GM18520 (cell line): ENCODE results near the gene PDK1.

Experiments
- ATAC-seq: cut with Tn5 transposase; IDR thresholded peaks from one replicate; pipeline ENCODE4 v1.9.1; 2021; ENCODE audit not compliant: unreplicated experiment

Gene PDK1

GRCh38 chr2:172639823-172640222 is 83.9 kb downstream of the PDK1 start:
- ATAC-seq = no peak

- ATAC-seq = no peak
Measured at GRCh38 chr2:172640389-172640788, 84.5 kb downstream of the PDK1 start.

- ATAC-seq = no peak
Measured at GRCh38 chr2:172642301-172643020, 86.6 kb downstream of the PDK1 start.

GRCh38 chr2:172643142-172643541 is 87.3 kb downstream of the PDK1 start:
- ATAC-seq = no peak

- ATAC-seq = no peak
Measured at GRCh38 chr2:172647439-172647838, 91.5 kb downstream of the PDK1 start.

GRCh38 chr2:172655091-172655837 is 99.4 kb downstream of the PDK1 start:
- no peak for ATAC-seq

GRCh38 chr2:172655838-172656573 is 100.1 kb downstream of the PDK1 start:
- no peak for ATAC-seq
